HepG2 (cell line): ENCODE measurements around the gene SMIM20. TPM values are rescaled to one million over a fixed set of nuclear protein-coding genes. Genes with fewer than 3 reads are reported as not detected.

Source experiments
- ATAC-seq: fragments of 200-7000 bp; cut with Tn5 transposase; 3 replicates; pipeline ENCODE4 v1.9.1; 2020; ENCODE audit warnings: mild to moderate bottlenecking, moderate library complexity
- BruUV-seq: library from RNA; stranded (reverse); fragments of 400-500 nt; replicated peaks from 2 replicates; lab custom pipeline; 2021; lab: Mats Ljungman, UMichigan
- CTCF ChIA-PET: fragments of 300-600 bp; formaldehyde crosslinking; extraction: SDS; loops from one replicate; lab custom pipeline; 2021; ENCODE audit warnings: low total read pairs, inconsistent platforms, low intra/inter-chr PET ratio; lab: Yijun Ruan, JAX
- POLR2A ChIA-PET: fragments of 350-600 bp; sonication (Branson Sonifier 250); formaldehyde crosslinking; loops from one replicate; lab custom pipeline; 2020; ENCODE audit warnings: antibody characterized with exemption, inconsistent platforms; lab: Yijun Ruan, JAX
- DNase-seq: peaks from one replicate; pipeline ENCODE4 v3.0.0-alpha.2; 2015; ENCODE audit warnings: low spot score
- FAIRE-seq: peaks from 3 replicates; lab custom pipeline; 2011; peaks lifted over from hg19 to GRCh38; lab: Jason Lieb, UNC
- H2AFZ ChIP-seq: one replicate; pipeline ENCODE4 v1.6.1; 2011; ENCODE audit warnings: low read length, inconsistent platforms
- H3K27ac ChIP-seq: fragments of 300-600 bp; 3 replicates; pipeline ENCODE4 v1.8.0; 2011; ENCODE audit warnings: mixed run types, mild to moderate bottlenecking, mixed read lengths, low read length, inconsistent platforms; ENCODE audit not compliant: insufficient read depth; ENCODE audit errors: extremely low read length
- H3K27me3 ChIP-seq, 2 experiments: fragments of 200-600 bp in 1 of 2; 2 replicates in 1 of 2; 3 replicates in 1 of 2; pipeline versions ENCODE4 v1.6.0 to v1.8.0; 2011; ENCODE audit warnings: low read length in 2 of 2, mild to moderate bottlenecking in 2 of 2, moderate library complexity in 2 of 2, inconsistent platforms in 1 of 2; ENCODE audit not compliant: insufficient read depth in 2 of 2, control insufficient read depth in 1 of 2
- H3K36me3 ChIP-seq, 2 experiments: fragments of 200-600 bp in 1 of 2; replicated peaks in 1 of 2; 2 replicates in 1 of 2; 3 replicates in 1 of 2; pipeline versions ENCODE4 v1.5.1 to v1.8.0; 2011; ENCODE audit warnings: low read length in 2 of 2, inconsistent platforms in 1 of 2; ENCODE audit not compliant: insufficient read depth in 2 of 2, control insufficient read depth in 1 of 2
- H3K4me1 ChIP-seq: 2 replicates; pipeline ENCODE4 v1.5.1; 2012; ENCODE audit warnings: low read length, inconsistent platforms; ENCODE audit not compliant: insufficient read depth
- H3K4me2 ChIP-seq: 2 replicates; pipeline ENCODE4 v1.6.0; 2011; ENCODE audit warnings: low read depth, low read length, inconsistent platforms
- H3K4me3 ChIP-seq, 3 experiments: fragments of 200-600 bp in 1 of 3; sonication (generic), shearing (Covaris generic) in 1 of 3; replicated peaks in 1 of 3; 2 replicates each; pipeline ENCODE4 v1.5.1; 2011 to 2016; ENCODE audit warnings: low read length in 3 of 3, inconsistent platforms in 2 of 3, low read depth in 2 of 3, mild to moderate bottlenecking in 2 of 3, control low read depth in 1 of 3, mixed read lengths in 1 of 3; ENCODE audit not compliant: insufficient read depth in 1 of 3
- H3K79me2 ChIP-seq: one replicate; pipeline ENCODE4 v1.6.1; 2011; ENCODE audit warnings: low read length, inconsistent platforms; ENCODE audit not compliant: insufficient read depth
- H3K9ac ChIP-seq: 2 replicates; pipeline ENCODE4 v1.6.0; 2011; ENCODE audit warnings: mild to moderate bottlenecking, low read depth, low read length, inconsistent platforms; ENCODE audit not compliant: insufficient read depth
- H3K9me3 ChIP-seq: 2 replicates; pipeline ENCODE4 v1.5.1; 2012; ENCODE audit warnings: mild to moderate bottlenecking, low read length
- H4K20me1 ChIP-seq: 2 replicates; pipeline ENCODE4 v1.6.0; 2011; ENCODE audit warnings: inconsistent platforms, mild to moderate bottlenecking, low read length, moderate library complexity; ENCODE audit not compliant: insufficient read depth
- FOXA1 ChIP-seq, 2 experiments: fragments of 450-650 bp in 1 of 2; sonication (generic) in 1 of 2; formaldehyde crosslinking in 1 of 2; IDR thresholded peaks; 2 replicates each; pipeline versions ENCODE4 v1.4.0 to v1.6.1; 2016 to 2020; ENCODE audit warnings: missing genetic modification reagents in 1 of 2
- HMG20A ChIP-seq: IDR thresholded peaks from 2 replicates; pipeline ENCODE4 v1.6.1; 2016; ENCODE audit warnings: borderline replicate concordance
- IKZF4 ChIP-seq: sonication (generic); formaldehyde crosslinking; IDR thresholded peaks from 2 replicates; pipeline ENCODE4 v1.5.1; 2020; ENCODE audit warnings: borderline replicate concordance, mild to moderate bottlenecking, low read depth, missing genetic modification reagents; ENCODE audit errors: not compliant biosample characterization
- KLF12 ChIP-seq: sonication (generic); formaldehyde crosslinking; IDR thresholded peaks from 2 replicates; pipeline ENCODE4 v1.4.0; 2020; ENCODE audit warnings: missing genetic modification reagents, borderline replicate concordance
- NFKB2 ChIP-seq: sonication (generic); formaldehyde crosslinking; IDR thresholded peaks from 2 replicates; pipeline ENCODE4 v1.4.0; 2020; ENCODE audit warnings: missing genetic modification reagents, borderline replicate concordance
- ZNF10 ChIP-seq: sonication (generic); formaldehyde crosslinking; IDR thresholded peaks from 2 replicates; pipeline ENCODE4 v1.4.0; 2020; ENCODE audit warnings: mild to moderate bottlenecking, low read depth, missing genetic modification reagents, borderline replicate concordance
- ZNF160 ChIP-seq: sonication (generic); formaldehyde crosslinking; IDR thresholded peaks from 2 replicates; pipeline ENCODE4 v1.8.0; 2022; ENCODE audit warnings: mild to moderate bottlenecking, inconsistent platforms, missing genetic modification reagents
- WGBS: methylation state at CpG from one replicate; pipeline ENCODE4 v1.1.6; 2017; ENCODE audit warnings: low lambda C conversion rate; 5-methylcytosine and 5-hydroxymethylcytosine counted together
- in situ Hi-C: cut with HindIII; loops from 2 replicates; pipeline ENCODE4 v1.10.0; 2017; ENCODE audit warnings: low pct_unique_long_range_greater_than_20kb; ENCODE audit not compliant: extremely low pct_ligation_motif_present
- intact Hi-C: fragments of 100-400 bp; cut with micrococcal nuclease; formaldehyde crosslinking; loops from one replicate; pipeline ENCODE4 v1.10.0; 2022; ENCODE audit not compliant: unreplicated experiment
- polyA plus RNA-seq, 8 experiments: library from polyadenylated mRNA; depleted of rRNA in 3 of 8; stranded (reverse) in 7 of 8; unstranded in 1 of 8; fragments of >200 nt; fragmentation: Illumina TruSeq in 4 of 8; extraction: Trizol in 4 of 8; gene quantifications; 2 replicates each; pipeline versions ENCODE4 v1.2.1 to v1.2.3, GENCODE V29; 2011 to 2016; ENCODE audit warnings: low read depth in 4 of 8, missing spikeins in 1 of 8, mixed read lengths in 1 of 8; ENCODE audit not compliant: insufficient read depth in 1 of 8
- total RNA-seq, 5 experiments: library from RNA; depleted of rRNA; stranded (reverse); fragments of >200 nt; fragmentation: Illumina TruSeq; extraction: Trizol; gene quantifications; 2 replicates each; pipeline ENCODE4 v1.2.3, GENCODE V29; 2016; ENCODE audit warnings: low read depth in 1 of 5
- TF ChIP-seq, protein P1 (sequence below): sonication (generic); formaldehyde crosslinking; IDR thresholded peaks from 2 replicates; pipeline ENCODE4 v1.4.0; 2020; ENCODE audit warnings: missing genetic modification reagents

SMIM20 gene
- total and polyA plus RNA-seq, 2 of the 13 experiments (the other 11 are each of a cell fraction or from before 2014, with no cell fraction given): 26.3 to 30.2 TPM

DNA sequence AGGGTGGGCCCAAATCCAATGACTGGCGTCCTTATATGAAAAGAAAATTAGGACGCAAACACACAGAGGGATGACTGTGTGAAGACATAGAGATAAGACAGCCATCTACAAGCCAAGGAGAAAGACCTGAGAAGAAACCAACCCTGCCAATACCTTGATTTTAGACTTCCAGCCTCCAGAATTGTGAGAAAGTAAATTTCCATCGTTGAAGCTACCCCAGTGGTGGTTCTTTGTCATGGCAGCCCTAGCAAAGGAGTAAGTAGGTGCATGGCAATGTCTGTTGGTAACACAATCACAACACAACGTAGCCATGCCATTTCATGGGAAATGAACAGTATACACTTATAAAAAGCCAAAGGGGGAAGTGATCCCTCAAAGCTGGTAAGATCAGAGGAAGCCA, 25.3 kb downstream of the SMIM20 start:
- DNase-seq (no peak), ATAC-seq (no peak)
- Histone ChIP-seq H3K79me2 (no peaks in the 10 kb centered on the region), H3K4me1 (no peaks in the 10 kb centered on the region), H2AFZ (no peak overlapping the region), H3K4me2 (no peak overlapping the region), H3K9me3 (no peaks in the 10 kb centered on the region), H3K36me3 (no peaks in the 10 kb centered on the region), H3K27ac (no peak overlapping the region), H3K4me3 (no peak overlapping the region), H3K9ac (no peak overlapping the region), H3K27me3 (no peaks in the 10 kb centered on the region)
- intact Hi-C loops (no loop called here), in situ Hi-C loops (no loop called here)
- POLR2A ChIA-PET: no interaction called here
- WGBS: 52% methylated on average over 4 of the region's 4 CpGs
- no TSS peak for BruUV-seq
- CTCF ChIA-PET: no interaction called here
- no peak for TF ChIP-seq FOXA1 (IDR thresholded peaks at IDR 0.05)
- TF ChIP-seq FOXA1 (CRISPR knock-in tag; IDR thresholded peaks at IDR 0.05): no peak
- TF ChIP-seq, protein P1, sequence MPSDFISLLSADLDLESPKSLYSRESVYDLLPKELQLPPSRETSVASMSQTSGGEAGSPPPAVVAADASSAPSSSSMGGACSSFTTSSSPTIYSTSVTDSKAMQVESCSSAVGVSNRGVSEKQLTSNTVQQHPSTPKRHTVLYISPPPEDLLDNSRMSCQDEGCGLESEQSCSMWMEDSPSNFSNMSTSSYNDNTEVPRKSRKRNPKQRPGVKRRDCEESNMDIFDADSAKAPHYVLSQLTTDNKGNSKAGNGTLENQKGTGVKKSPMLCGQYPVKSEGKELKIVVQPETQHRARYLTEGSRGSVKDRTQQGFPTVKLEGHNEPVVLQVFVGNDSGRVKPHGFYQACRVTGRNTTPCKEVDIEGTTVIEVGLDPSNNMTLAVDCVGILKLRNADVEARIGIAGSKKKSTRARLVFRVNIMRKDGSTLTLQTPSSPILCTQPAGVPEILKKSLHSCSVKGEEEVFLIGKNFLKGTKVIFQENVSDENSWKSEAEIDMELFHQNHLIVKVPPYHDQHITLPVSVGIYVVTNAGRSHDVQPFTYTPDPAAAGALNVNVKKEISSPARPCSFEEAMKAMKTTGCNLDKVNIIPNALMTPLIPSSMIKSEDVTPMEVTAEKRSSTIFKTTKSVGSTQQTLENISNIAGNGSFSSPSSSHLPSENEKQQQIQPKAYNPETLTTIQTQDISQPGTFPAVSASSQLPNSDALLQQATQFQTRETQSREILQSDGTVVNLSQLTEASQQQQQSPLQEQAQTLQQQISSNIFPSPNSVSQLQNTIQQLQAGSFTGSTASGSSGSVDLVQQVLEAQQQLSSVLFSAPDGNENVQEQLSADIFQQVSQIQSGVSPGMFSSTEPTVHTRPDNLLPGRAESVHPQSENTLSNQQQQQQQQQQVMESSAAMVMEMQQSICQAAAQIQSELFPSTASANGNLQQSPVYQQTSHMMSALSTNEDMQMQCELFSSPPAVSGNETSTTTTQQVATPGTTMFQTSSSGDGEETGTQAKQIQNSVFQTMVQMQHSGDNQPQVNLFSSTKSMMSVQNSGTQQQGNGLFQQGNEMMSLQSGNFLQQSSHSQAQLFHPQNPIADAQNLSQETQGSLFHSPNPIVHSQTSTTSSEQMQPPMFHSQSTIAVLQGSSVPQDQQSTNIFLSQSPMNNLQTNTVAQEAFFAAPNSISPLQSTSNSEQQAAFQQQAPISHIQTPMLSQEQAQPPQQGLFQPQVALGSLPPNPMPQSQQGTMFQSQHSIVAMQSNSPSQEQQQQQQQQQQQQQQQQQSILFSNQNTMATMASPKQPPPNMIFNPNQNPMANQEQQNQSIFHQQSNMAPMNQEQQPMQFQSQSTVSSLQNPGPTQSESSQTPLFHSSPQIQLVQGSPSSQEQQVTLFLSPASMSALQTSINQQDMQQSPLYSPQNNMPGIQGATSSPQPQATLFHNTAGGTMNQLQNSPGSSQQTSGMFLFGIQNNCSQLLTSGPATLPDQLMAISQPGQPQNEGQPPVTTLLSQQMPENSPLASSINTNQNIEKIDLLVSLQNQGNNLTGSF (CRISPR knock-in tag): no peak
- no peak for TF ChIP-seq NFKB2 (CRISPR knock-in tag)
- TF ChIP-seq ZNF160 (CRISPR knock-in tag): no peak
- TF ChIP-seq ZNF10 (CRISPR knock-in tag): no peak
- no peak for TF ChIP-seq KLF12 (CRISPR knock-in tag)
- no peak for TF ChIP-seq IKZF4 (CRISPR knock-in tag)
- TF ChIP-seq HMG20A (CRISPR knock-in tag): no peak
- TF ChIP-seq, all 625 proteins: peak for 0
- H4K20me1 ChIP-seq: no peaks in the 10 kb centered on the region
- FAIRE-seq: no peak
